Measurements from ENCODE around the gene ST8SIA2. TPM values are rescaled to one million over a fixed set of nuclear protein-coding genes. Genes with fewer than 3 reads are reported as not detected.
"Not testable (repeated sequence)": the region's sequence is repeated elsewhere in the genome, so short reads cannot be mapped to it uniquely, and the experiment has no call there.

Gene ST8SIA2
- total RNA-seq, 1 donor from 2014 or later = not detected

GRCh38 chr15:92438471-92438870 is 44.8 kb downstream of the ST8SIA2 start:
- no peak for DNase-seq (ENCODE audit: low read depth, low spot score)

GRCh38 chr15:92443381-92443780 is 49.7 kb downstream of the ST8SIA2 start:
- no peak for DNase-seq (ENCODE audit: low read depth, low spot score)

- DNase-seq (ENCODE audit: low read depth, low spot score) = no peak
These were observed 51.0 kb downstream of the ST8SIA2 start for GRCh38 chr15:92444631-92445030.

- no peak for DNase-seq (ENCODE audit: low read depth, low spot score)
These were observed 54.7 kb downstream of the ST8SIA2 start for GRCh38 chr15:92448370-92448769.

GRCh38 chr15:92449476-92449875 is 55.8 kb downstream of the ST8SIA2 start:
- no peak for DNase-seq (ENCODE audit: low read depth, low spot score)

GRCh38 chr15:92451225-92451825 is 57.6 kb downstream of the ST8SIA2 start:
- DNase-seq (ENCODE audit: low read depth, low spot score) = no peak

- no peak for DNase-seq (ENCODE audit: low read depth, low spot score)
These were observed 58.5 kb downstream of the ST8SIA2 start for GRCh38 chr15:92452143-92452542.

- no peak for DNase-seq (ENCODE audit: low read depth, low spot score)
These were observed 59.9 kb downstream of the ST8SIA2 start for GRCh38 chr15:92453607-92454006.

- DNase-seq (ENCODE audit: low read depth, low spot score) = no peak
These were observed 60.9 kb downstream of the ST8SIA2 start for GRCh38 chr15:92454555-92455105.

- no peak for DNase-seq (ENCODE audit: low read depth, low spot score)
These were observed 61.6 kb downstream of the ST8SIA2 start for GRCh38 chr15:92455271-92455670.

- DNase-seq (ENCODE audit: low read depth, low spot score) = no peak
These were observed 63.9 kb downstream of the ST8SIA2 start for GRCh38 chr15:92457471-92458041.

GRCh38 chr15:92460023-92460422 is 66.3 kb downstream of the ST8SIA2 start:
- no peak for DNase-seq (ENCODE audit: low read depth, low spot score)

- DNase-seq (ENCODE audit: low read depth, low spot score) = no peak
These were observed 68.9 kb downstream of the ST8SIA2 start for GRCh38 chr15:92462424-92463125.

GRCh38 chr15:92463352-92463751 is 69.7 kb downstream of the ST8SIA2 start:
- no peak for DNase-seq (ENCODE audit: low read depth, low spot score)

- no peak for DNase-seq (ENCODE audit: low read depth, low spot score)
These were observed 70.1 kb downstream of the ST8SIA2 start for GRCh38 chr15:92463826-92464225.

- DNase-seq (ENCODE audit: low read depth, low spot score) = no peak
These were observed 73.2 kb downstream of the ST8SIA2 start for GRCh38 chr15:92466834-92467233.

- DNase-seq (ENCODE audit: low read depth, low spot score) = no peak
These were observed 73.6 kb downstream of the ST8SIA2 start for GRCh38 chr15:92467245-92467644.

GRCh38 chr15:92468991-92469390 is 75.3 kb downstream of the ST8SIA2 start:
- no peak for DNase-seq (ENCODE audit: low read depth, low spot score)

GRCh38 chr15:92471288-92471687 is 77.6 kb downstream of the ST8SIA2 start:
- no peak for DNase-seq (ENCODE audit: low read depth, low spot score)

- DNase-seq (ENCODE audit: low read depth, low spot score) = no peak
These were observed 80.1 kb downstream of the ST8SIA2 start for GRCh38 chr15:92473756-92474155.

GRCh38 chr15:92479730-92480129 is 86.0 kb downstream of the ST8SIA2 start:
- DNase-seq (ENCODE audit: low read depth, low spot score) = not testable (repeated sequence)

- no peak for DNase-seq (ENCODE audit: low read depth, low spot score)
These were observed 86.7 kb downstream of the ST8SIA2 start for GRCh38 chr15:92480361-92480760.

- DNase-seq (ENCODE audit: low read depth, low spot score) = no peak
These were observed 91.8 kb downstream of the ST8SIA2 start for GRCh38 chr15:92485441-92485840.
